Calu3 (cell line): ENCODE results near the gene ABL2. TPM values are rescaled to one million over a fixed set of nuclear protein-coding genes. Genes with fewer than 3 reads are reported as not detected.

Source experiments
- BruUV-seq: library from RNA; stranded (reverse); fragments of 400-500 nt; replicated peaks from 2 replicates; lab custom pipeline; 2021; lab: Mats Ljungman, UMichigan
- CTCF ChIA-PET: fragments of 300-600 bp; sonication (Branson Sonifier 250); formaldehyde crosslinking; loops from one replicate; lab custom pipeline; 2022; ENCODE audit warnings: antibody characterized with exemption; lab: Charles Lee
- DNase-seq: peaks from one replicate; pipeline ENCODE4 v3.0.0; 2022
- H3K27ac Mint-ChIP-seq: one replicate; pipeline ENCODE4 v1.8.0; 2022; ENCODE audit warnings: mixed read lengths; ENCODE audit not compliant: unreplicated experiment
- H3K27me3 Mint-ChIP-seq: one replicate; pipeline ENCODE4 v1.8.0; 2022; ENCODE audit warnings: mixed read lengths; ENCODE audit not compliant: unreplicated experiment
- H3K36me3 Mint-ChIP-seq: one replicate; pipeline ENCODE4 v1.8.0; 2022; ENCODE audit warnings: mild to moderate bottlenecking, moderate library complexity, mixed read lengths; ENCODE audit not compliant: insufficient read depth, unreplicated experiment
- H3K4me1 Mint-ChIP-seq: one replicate; pipeline ENCODE4 v1.8.0; 2022; ENCODE audit warnings: mild to moderate bottlenecking, low read depth, mixed read lengths; ENCODE audit not compliant: unreplicated experiment
- H3K4me3 Mint-ChIP-seq: one replicate; pipeline ENCODE4 v1.8.0; 2022; ENCODE audit warnings: mild to moderate bottlenecking, low read depth, moderate library complexity, mixed read lengths; ENCODE audit not compliant: unreplicated experiment
- H3K9me3 Mint-ChIP-seq: one replicate; pipeline ENCODE4 v1.8.0; 2022; ENCODE audit warnings: low read depth, mixed read lengths; ENCODE audit not compliant: unreplicated experiment
- intact Hi-C: fragments of 100-400 bp; cut with micrococcal nuclease; formaldehyde crosslinking; loops from one replicate; pipeline ENCODE4 v1.10.0; 2022; ENCODE audit not compliant: unreplicated experiment
- total RNA-seq: library from RNA; stranded (reverse); gene quantifications from 2 replicates; pipeline ENCODE4 v1.2.3, GENCODE V29; 2022
- TF ChIP-seq, protein P1 (sequence below): fragments of 200-600 bp; IDR thresholded peaks from one replicate; pipeline ENCODE4 v1.8.0; 2022; ENCODE audit warnings: antibody characterized with exemption; ENCODE audit not compliant: unreplicated experiment

ABL2 gene
- total RNA-seq, 1 experiment from 2014 or later = 47.8 TPM

DNA sequence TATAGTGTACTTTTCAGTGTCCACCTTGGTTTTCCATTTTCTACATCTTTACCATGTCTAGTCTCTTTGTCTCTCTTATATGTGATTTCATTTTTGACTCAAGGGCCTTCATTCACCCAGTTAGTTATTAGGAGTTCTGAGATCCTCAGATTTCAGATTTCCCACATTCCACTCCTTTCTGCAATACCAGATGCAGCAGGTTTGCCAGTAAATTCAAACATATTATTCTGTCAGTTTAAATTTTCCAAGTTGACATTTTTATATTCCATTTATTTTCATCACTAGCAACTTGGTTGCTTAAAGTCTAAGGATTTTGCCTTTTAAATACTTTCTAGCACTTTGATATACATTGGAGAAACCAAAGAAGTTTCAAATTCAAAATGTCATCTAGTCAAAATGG is 42.4 kb downstream of the ABL2 start:
- no TSS peak for BruUV-seq
- CTCF ChIA-PET = no interaction called here
- H3K27ac Mint-ChIP-seq = no peak overlapping the region
- TF ChIP-seq, protein P1, sequence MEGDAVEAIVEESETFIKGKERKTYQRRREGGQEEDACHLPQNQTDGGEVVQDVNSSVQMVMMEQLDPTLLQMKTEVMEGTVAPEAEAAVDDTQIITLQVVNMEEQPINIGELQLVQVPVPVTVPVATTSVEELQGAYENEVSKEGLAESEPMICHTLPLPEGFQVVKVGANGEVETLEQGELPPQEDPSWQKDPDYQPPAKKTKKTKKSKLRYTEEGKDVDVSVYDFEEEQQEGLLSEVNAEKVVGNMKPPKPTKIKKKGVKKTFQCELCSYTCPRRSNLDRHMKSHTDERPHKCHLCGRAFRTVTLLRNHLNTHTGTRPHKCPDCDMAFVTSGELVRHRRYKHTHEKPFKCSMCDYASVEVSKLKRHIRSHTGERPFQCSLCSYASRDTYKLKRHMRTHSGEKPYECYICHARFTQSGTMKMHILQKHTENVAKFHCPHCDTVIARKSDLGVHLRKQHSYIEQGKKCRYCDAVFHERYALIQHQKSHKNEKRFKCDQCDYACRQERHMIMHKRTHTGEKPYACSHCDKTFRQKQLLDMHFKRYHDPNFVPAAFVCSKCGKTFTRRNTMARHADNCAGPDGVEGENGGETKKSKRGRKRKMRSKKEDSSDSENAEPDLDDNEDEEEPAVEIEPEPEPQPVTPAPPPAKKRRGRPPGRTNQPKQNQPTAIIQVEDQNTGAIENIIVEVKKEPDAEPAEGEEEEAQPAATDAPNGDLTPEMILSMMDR = no peak
- no peaks in the 10 kb centered on the region for H3K36me3 Mint-ChIP-seq
- H3K27me3 Mint-ChIP-seq = no peaks in the 10 kb centered on the region
- DNase-seq = no peak
- no peak overlapping the region for H3K4me3 Mint-ChIP-seq
- intact Hi-C loops = no loop called here
- H3K4me1 Mint-ChIP-seq = peaks cover 33% of the 10 kb centered on the region
- H3K9me3 Mint-ChIP-seq = no peaks in the 10 kb centered on the region

DNA sequence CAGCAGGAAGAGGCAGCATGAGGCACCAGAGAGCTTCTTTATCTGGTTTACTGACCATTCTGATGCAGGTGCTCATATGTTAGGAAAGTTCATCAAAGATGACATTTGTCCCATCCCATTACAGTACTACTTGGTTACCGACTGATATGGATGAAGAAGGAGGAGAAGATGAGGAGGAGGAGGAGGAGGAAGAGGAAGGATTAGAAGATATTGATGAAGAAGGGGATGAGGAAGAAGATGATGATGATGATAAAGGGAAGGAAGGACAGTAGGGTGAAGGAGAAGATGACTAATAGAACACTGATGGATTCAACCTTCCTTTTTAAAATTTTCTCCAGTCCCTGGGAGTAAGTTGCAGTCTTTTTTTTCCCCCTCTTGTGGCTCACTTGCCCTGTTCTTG is 45.1 kb downstream of the ABL2 start:
- H3K27me3 Mint-ChIP-seq = no peaks in the 10 kb centered on the region
- no peak overlapping the region for H3K4me3 Mint-ChIP-seq
- no peaks in the 10 kb centered on the region for H3K36me3 Mint-ChIP-seq
- H3K9me3 Mint-ChIP-seq = no peaks in the 10 kb centered on the region
- intact Hi-C loops = no loop called here
- H3K4me1 Mint-ChIP-seq = peaks cover 34% of the 10 kb centered on the region
- no peak for DNase-seq
- CTCF ChIA-PET = no interaction called here
- BruUV-seq = no TSS peak
- H3K27ac Mint-ChIP-seq = no peak overlapping the region
- TF ChIP-seq, protein P1 = no peak

DNA sequence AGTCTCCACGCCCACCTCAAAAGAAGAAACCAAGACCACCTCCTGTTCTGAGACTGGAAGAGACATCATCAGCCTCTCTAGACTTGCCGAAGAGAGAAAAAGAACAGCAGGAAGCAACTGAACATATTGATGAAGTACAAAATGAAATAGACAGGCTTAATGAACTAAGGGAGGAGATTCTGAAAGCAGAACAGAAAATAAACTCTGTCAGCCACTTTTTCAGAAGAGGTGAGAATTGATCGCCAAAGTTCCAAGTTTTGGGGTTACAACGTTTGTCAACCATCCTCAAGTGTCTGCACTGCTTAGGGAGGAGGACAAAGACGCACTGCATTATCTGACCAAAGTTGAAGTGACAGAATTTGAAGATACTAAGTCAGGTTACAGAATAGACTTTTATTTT is 45.6 kb downstream of the ABL2 start:
- intact Hi-C loops = no loop called here
- no TSS peak for BruUV-seq

DNA sequence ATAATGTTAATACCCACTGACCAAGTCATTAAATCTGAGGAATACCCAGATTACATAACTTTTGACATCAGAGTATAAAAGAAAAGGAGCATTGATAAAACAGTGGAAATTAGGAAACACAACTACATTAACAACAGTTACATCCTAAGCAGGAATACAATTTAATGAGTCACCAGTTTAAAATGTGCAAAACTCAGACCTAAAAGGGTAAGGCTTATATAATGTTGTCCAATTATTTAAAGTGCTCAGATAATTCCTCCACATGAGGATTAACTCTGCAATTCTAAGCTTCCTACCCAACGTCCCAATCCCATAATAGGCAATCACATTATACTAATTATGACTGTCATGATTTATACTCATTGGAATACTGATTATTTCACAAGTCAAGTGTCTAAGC is 50.5 kb downstream of the ABL2 start:
- BruUV-seq = no TSS peak
- CTCF ChIA-PET = no interaction called here
- H3K4me3 Mint-ChIP-seq = no peak overlapping the region
- H3K36me3 Mint-ChIP-seq = no peaks in the 10 kb centered on the region
- TF ChIP-seq, protein P1 = no peak
- no peak for DNase-seq
- intact Hi-C loops = loop anchor here (5.0 kb wide), 2 partner anchors 37 to 52 kb away; no protein-coding TSS in a partner anchor
- H3K9me3 Mint-ChIP-seq = no peaks in the 10 kb centered on the region
- no peak overlapping the region for H3K27ac Mint-ChIP-seq
- H3K4me1 Mint-ChIP-seq = peaks cover 30% of the 10 kb centered on the region
- H3K27me3 Mint-ChIP-seq = no peaks in the 10 kb centered on the region

More for the DNA sequence above, 45.6 kb downstream of the ABL2 start:
- Mint-ChIP-seq H3K4me1 (peaks cover 34% of the 10 kb centered on the region), H3K27me3 (no peaks in the 10 kb centered on the region), H3K9me3 (no peaks in the 10 kb centered on the region), H3K36me3 (no peaks in the 10 kb centered on the region), H3K27ac (no peak overlapping the region), H3K4me3 (no peak overlapping the region)
- TF ChIP-seq, protein P1 = no peak
- no peak for DNase-seq
- CTCF ChIA-PET = no interaction called here
